Nephron progenitor cell (in vitro differentiated cells): ENCODE measurements around the gene IL1RL2.
A peak's percentile ranks its signal among the peaks of the same experiment; 100 is the strongest.

Experiments used
- DNase-seq: peaks from one replicate; pipeline ENCODE4 v3.0.0; 2021
- H3K27ac Mint-ChIP-seq: 2 replicates; pipeline ENCODE4 v1.8.0; 2021; ENCODE audit warnings: mild to moderate bottlenecking, moderate library complexity, mixed read lengths
- H3K27me3 Mint-ChIP-seq: 2 replicates; pipeline ENCODE4 v1.8.0; 2021; ENCODE audit warnings: mild to moderate bottlenecking, low read depth, mixed read lengths; ENCODE audit not compliant: poor library complexity
- H3K36me3 Mint-ChIP-seq: 2 replicates; pipeline ENCODE4 v1.8.0; 2021; ENCODE audit warnings: low read depth, mixed read lengths
- H3K4me1 Mint-ChIP-seq: 2 replicates; pipeline ENCODE4 v1.8.0; 2021; ENCODE audit warnings: mixed read lengths
- H3K4me3 Mint-ChIP-seq: 2 replicates; pipeline ENCODE4 v1.8.0; 2021; ENCODE audit warnings: mild to moderate bottlenecking, moderate library complexity, mixed read lengths
- H3K9me3 Mint-ChIP-seq: 2 replicates; pipeline ENCODE4 v1.8.0; 2021; ENCODE audit warnings: mild to moderate bottlenecking, moderate library complexity, mixed read lengths
- CTCF ChIP-seq: fragments of 200-600 bp; sonication (generic); IDR thresholded peaks from 2 replicates; pipeline ENCODE4 v1.5.0; 2021; ENCODE audit warnings: antibody characterized with exemption

IL1RL2 gene

GRCh38 chr2:102276549-102277201, 89.9 kb downstream of the IL1RL2 start:
- peaks cover 10% of the 10 kb centered on the region for H3K27me3 Mint-ChIP-seq
- no peaks in the 10 kb centered on the region for H3K36me3 Mint-ChIP-seq
- H3K27ac Mint-ChIP-seq = no peak overlapping the region
- peaks cover 10% of the 10 kb centered on the region for H3K4me1 Mint-ChIP-seq
- peaks cover 5% of the 10 kb centered on the region for H3K9me3 Mint-ChIP-seq
- H3K4me3 Mint-ChIP-seq = no peak overlapping the region
- DNase-seq = no peak
- TF ChIP-seq CTCF = no peak

DNA sequence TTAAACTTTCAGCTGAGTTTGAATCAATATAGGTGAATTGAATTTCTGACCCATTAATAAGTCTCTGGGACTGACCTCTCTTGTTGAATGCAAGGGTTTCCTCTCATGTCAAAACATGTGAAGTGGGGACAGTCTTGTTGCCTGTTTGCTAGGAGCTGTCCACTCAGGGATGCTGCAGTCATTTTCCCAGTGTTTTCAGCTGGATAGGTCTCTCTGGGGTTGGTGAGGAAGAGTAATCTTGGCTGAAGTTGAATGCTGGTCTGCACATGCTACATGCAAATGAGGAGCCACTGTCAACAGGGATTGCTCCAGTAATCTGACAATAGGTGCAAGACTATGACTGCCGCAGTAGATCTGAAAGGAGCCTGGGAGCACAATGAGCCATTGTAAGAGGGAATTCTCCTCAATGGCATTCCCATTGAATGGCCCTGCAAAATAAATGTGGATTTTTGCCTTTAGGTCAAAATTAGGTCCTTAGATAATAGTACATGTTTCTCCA, 90.4 kb downstream of the IL1RL2 start:
- no peak for DNase-seq
- peaks cover 5% of the 10 kb centered on the region for H3K9me3 Mint-ChIP-seq
- no peak overlapping the region for H3K27ac Mint-ChIP-seq
- H3K36me3 Mint-ChIP-seq = no peaks in the 10 kb centered on the region
- no peak overlapping the region for H3K4me3 Mint-ChIP-seq
- H3K4me1 Mint-ChIP-seq = peaks cover 10% of the 10 kb centered on the region
- no peak for TF ChIP-seq CTCF
- peaks cover 5% of the 10 kb centered on the region for H3K27me3 Mint-ChIP-seq

GRCh38 chr2:102278720-102279390, 92.0 kb downstream of the IL1RL2 start:
- H3K4me3 Mint-ChIP-seq = no peak overlapping the region

GRCh38 chr2:102279391-102279735, 92.5 kb downstream of the IL1RL2 start:
- Mint-ChIP-seq H3K9me3 (peaks cover 5% of the 10 kb centered on the region), H3K27me3 (no peaks in the 10 kb centered on the region), H3K4me3 (no peak overlapping the region), H3K36me3 (no peaks in the 10 kb centered on the region), H3K4me1 (peaks cover 10% of the 10 kb centered on the region), H3K27ac (no peak overlapping the region)
- no peak for DNase-seq
- TF ChIP-seq CTCF = no peak

More at GRCh38 chr2:102278720-102279390, 92.0 kb downstream of the IL1RL2 start:
- Mint-ChIP-seq H3K27ac (no peak overlapping the region), H3K9me3 (peaks cover 5% of the 10 kb centered on the region), H3K4me1 (peaks cover 10% of the 10 kb centered on the region), H3K27me3 (no peaks in the 10 kb centered on the region), H3K36me3 (no peaks in the 10 kb centered on the region)
- TF ChIP-seq CTCF = no peak
- peak; percentile 10 for DNase-seq

GRCh38 chr2:102282678-102283091, 95.9 kb downstream of the IL1RL2 start:
- H3K27ac Mint-ChIP-seq = no peak overlapping the region
- H3K4me3 Mint-ChIP-seq = no peak overlapping the region
- TF ChIP-seq CTCF = no peak
- no peaks in the 10 kb centered on the region for H3K9me3 Mint-ChIP-seq
- H3K4me1 Mint-ChIP-seq = peaks cover 10% of the 10 kb centered on the region
- no peaks in the 10 kb centered on the region for H3K36me3 Mint-ChIP-seq
- DNase-seq = no peak
- no peaks in the 10 kb centered on the region for H3K27me3 Mint-ChIP-seq
